Measurements from ENCODE around the gene RASAL1.

- TF ChIP-seq, protein P1, sequence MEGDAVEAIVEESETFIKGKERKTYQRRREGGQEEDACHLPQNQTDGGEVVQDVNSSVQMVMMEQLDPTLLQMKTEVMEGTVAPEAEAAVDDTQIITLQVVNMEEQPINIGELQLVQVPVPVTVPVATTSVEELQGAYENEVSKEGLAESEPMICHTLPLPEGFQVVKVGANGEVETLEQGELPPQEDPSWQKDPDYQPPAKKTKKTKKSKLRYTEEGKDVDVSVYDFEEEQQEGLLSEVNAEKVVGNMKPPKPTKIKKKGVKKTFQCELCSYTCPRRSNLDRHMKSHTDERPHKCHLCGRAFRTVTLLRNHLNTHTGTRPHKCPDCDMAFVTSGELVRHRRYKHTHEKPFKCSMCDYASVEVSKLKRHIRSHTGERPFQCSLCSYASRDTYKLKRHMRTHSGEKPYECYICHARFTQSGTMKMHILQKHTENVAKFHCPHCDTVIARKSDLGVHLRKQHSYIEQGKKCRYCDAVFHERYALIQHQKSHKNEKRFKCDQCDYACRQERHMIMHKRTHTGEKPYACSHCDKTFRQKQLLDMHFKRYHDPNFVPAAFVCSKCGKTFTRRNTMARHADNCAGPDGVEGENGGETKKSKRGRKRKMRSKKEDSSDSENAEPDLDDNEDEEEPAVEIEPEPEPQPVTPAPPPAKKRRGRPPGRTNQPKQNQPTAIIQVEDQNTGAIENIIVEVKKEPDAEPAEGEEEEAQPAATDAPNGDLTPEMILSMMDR (conservative IDR thresholded peaks at IDR 0.05): no peak
- no peak for TF ChIP-seq EZH2 (IDR thresholded peaks at IDR 0.05; ENCODE audit: low read depth)
Observed at GRCh38 chr12:113052326-113052725, 83.2 kb downstream of the RASAL1 start.

Measured in PC-9 (cell line).